Astrocyte (in vitro differentiated cells and primary cell): ENCODE measurements around the gene PCBD2.

ENCODE experiments used
- CTCF ChIP-seq: IDR thresholded peaks from 2 replicates; pipeline ENCODE4 v1.5.1; 2011; ENCODE audit warnings: low read depth, mild to moderate bottlenecking, inconsistent platforms, low read length, moderate library complexity; ENCODE audit not compliant: insufficient read depth
- EZH2 ChIP-seq: IDR thresholded peaks from 2 replicates; pipeline ENCODE4 v1.6.1; 2012; ENCODE audit warnings: mild to moderate bottlenecking, low read length, inconsistent platforms; ENCODE audit not compliant: insufficient read depth

GRCh38 chr5:134948911-134949310, 44.0 kb downstream of the PCBD2 start:
- no peak for TF ChIP-seq CTCF
- TF ChIP-seq EZH2: no peak
